ENCODE measurements around the gene YAE1.

Gene YAE1

GRCh38 chr7:39609113-39609934, 43.1 kb downstream of the YAE1 start:
- no peak for FAIRE-seq

GRCh38 chr7:39609935-39610263, 43.7 kb downstream of the YAE1 start:
- FAIRE-seq = no peak

- FAIRE-seq = no peak
Observed at GRCh38 chr7:39613577-39613976, 47.4 kb downstream of the YAE1 start.

GRCh38 chr7:39614299-39614698, 48.1 kb downstream of the YAE1 start:
- no peak for FAIRE-seq

- no peak for FAIRE-seq
Observed at GRCh38 chr7:39615350-39615975, 49.3 kb downstream of the YAE1 start.

- FAIRE-seq = no peak
Observed at GRCh38 chr7:39616138-39616537, 49.9 kb downstream of the YAE1 start.

GRCh38 chr7:39617005-39617404, 50.8 kb downstream of the YAE1 start:
- FAIRE-seq = no peak

GRCh38 chr7:39618868-39619267, 52.7 kb downstream of the YAE1 start:
- FAIRE-seq = no peak

- no peak for FAIRE-seq
Observed at GRCh38 chr7:39620486-39620885, 54.3 kb downstream of the YAE1 start.

- no peak for FAIRE-seq
Observed at GRCh38 chr7:39621261-39621660, 55.1 kb downstream of the YAE1 start.

- no peak for FAIRE-seq
Observed at GRCh38 chr7:39621784-39622411, 55.7 kb downstream of the YAE1 start.

Measured in colon (tissue), 2 donors.